GM18526 (cell line): ENCODE measurements around the gene LCP1.

Experiments
- POLR2A ChIP-seq: IDR thresholded peaks from 3 replicates; pipeline ENCODE4 v1.6.1; 2011; ENCODE audit not compliant: insufficient read length; ENCODE audit errors: extremely low read depth

Gene LCP1

GRCh38 chr13:46126056-46126455 is 55.9 kb downstream of the LCP1 start:
- TF ChIP-seq POLR2A = no peak

GRCh38 chr13:46124967-46125933 is 56.7 kb downstream of the LCP1 start:
- peak; percentile 22 for TF ChIP-seq POLR2A

- peak; percentile 47 for TF ChIP-seq POLR2A
These were observed 57.4 kb downstream of the LCP1 start for GRCh38 chr13:46124531-46124966.

GRCh38 chr13:46122304-46122703 is 59.7 kb downstream of the LCP1 start:
- no peak for TF ChIP-seq POLR2A

GRCh38 chr13:46121597-46122163 is 60.3 kb downstream of the LCP1 start:
- no peak for TF ChIP-seq POLR2A

- no peak for TF ChIP-seq POLR2A
These were observed 60.9 kb downstream of the LCP1 start for GRCh38 chr13:46121033-46121432.

GRCh38 chr13:46119883-46120614 is 61.9 kb downstream of the LCP1 start:
- TF ChIP-seq POLR2A = no peak

GRCh38 chr13:46116653-46117502 is 65.1 kb downstream of the LCP1 start:
- TF ChIP-seq POLR2A = no peak

GRCh38 chr13:46114613-46115012 is 67.4 kb downstream of the LCP1 start:
- no peak for TF ChIP-seq POLR2A

- no peak for TF ChIP-seq POLR2A
These were observed 68.4 kb downstream of the LCP1 start for GRCh38 chr13:46113596-46113995.

GRCh38 chr13:46111151-46111550 is 70.8 kb downstream of the LCP1 start:
- no peak for TF ChIP-seq POLR2A

GRCh38 chr13:46109451-46109850 is 72.5 kb downstream of the LCP1 start:
- TF ChIP-seq POLR2A = no peak

- no peak for TF ChIP-seq POLR2A
These were observed 75.1 kb downstream of the LCP1 start for GRCh38 chr13:46106839-46107371.

- no peak for TF ChIP-seq POLR2A
These were observed 77.1 kb downstream of the LCP1 start, which contains the start of gene CPB2 for GRCh38 chr13:46104868-46105267. Gene CPB2, minus strand, starts transcription at chr13:46105033. Its CDS starts 24 bp downstream, at chr13:46105009.

GRCh38 chr13:46103037-46103436 is 78.9 kb downstream of the LCP1 start:
- no peak for TF ChIP-seq POLR2A

GRCh38 chr13:46102255-46102605 is 79.7 kb downstream of the LCP1 start:
- no peak for TF ChIP-seq POLR2A
